HL-60 (cell line): ENCODE data around the gene SUN1.

Source experiments
- DNase-seq, 2 experiments: peaks; one replicate each; pipeline ENCODE4 v3.0.0-alpha.2; 2010 to 2020; ENCODE audit warnings: low read depth in 1 of 2, low spot score in 1 of 2
- H3K27ac ChIP-seq: fragments of 250-450 bp; sonication (Bioruptor Pico); replicated peaks from 2 replicates; pipeline ENCODE4 v1.5.1; 2020; ENCODE audit warnings: mild to moderate bottlenecking, moderate library complexity
- H3K27me3 ChIP-seq: fragments of 250-450 bp; sonication (Bioruptor Pico); 2 replicates; pipeline ENCODE4 v1.5.1; 2021; ENCODE audit warnings: mild to moderate bottlenecking, moderate library complexity; ENCODE audit not compliant: insufficient read depth, poor library complexity, severe bottlenecking
- H3K4me3 ChIP-seq: replicated peaks from 2 replicates; pipeline ENCODE4 v1.5.1; 2011; ENCODE audit warnings: mild to moderate bottlenecking, control low read depth, low read length; ENCODE audit not compliant: insufficient read depth
- GABPA ChIP-seq: IDR thresholded peaks from 2 replicates; pipeline ENCODE4 v1.6.1; 2012; ENCODE audit warnings: low read depth
- POLR2AphosphoS5 ChIP-seq: IDR thresholded peaks from 2 replicates; pipeline ENCODE4 v1.6.1; 2012; ENCODE audit warnings: low read depth
- REST ChIP-seq: IDR thresholded peaks from 2 replicates; pipeline ENCODE4 v1.6.1; 2012; ENCODE audit warnings: low read depth; ENCODE audit not compliant: insufficient replicate concordance
- SPI1 ChIP-seq: IDR thresholded peaks from 2 replicates; pipeline ENCODE4 v1.6.1; 2012; ENCODE audit warnings: low read depth, mild to moderate bottlenecking, borderline replicate concordance
- TF ChIP-seq, protein P1 (sequence below): IDR thresholded peaks from one replicate; pipeline ENCODE4 v1.5.1; 2011; ENCODE audit warnings: low read length, control low read depth, inconsistent platforms; ENCODE audit not compliant: insufficient read depth

SUN1 gene

GRCh38 chr7:875051-875450 is 42.8 kb downstream of the SUN1 start:
- no peak for DNase-seq
- H3K27me3 ChIP-seq = no peaks in the 10 kb centered on the region
- TF ChIP-seq REST (no peak), POLR2AphosphoS5 (no peak), GABPA (no peak), SPI1 (no peak)
- TF ChIP-seq, protein P1, sequence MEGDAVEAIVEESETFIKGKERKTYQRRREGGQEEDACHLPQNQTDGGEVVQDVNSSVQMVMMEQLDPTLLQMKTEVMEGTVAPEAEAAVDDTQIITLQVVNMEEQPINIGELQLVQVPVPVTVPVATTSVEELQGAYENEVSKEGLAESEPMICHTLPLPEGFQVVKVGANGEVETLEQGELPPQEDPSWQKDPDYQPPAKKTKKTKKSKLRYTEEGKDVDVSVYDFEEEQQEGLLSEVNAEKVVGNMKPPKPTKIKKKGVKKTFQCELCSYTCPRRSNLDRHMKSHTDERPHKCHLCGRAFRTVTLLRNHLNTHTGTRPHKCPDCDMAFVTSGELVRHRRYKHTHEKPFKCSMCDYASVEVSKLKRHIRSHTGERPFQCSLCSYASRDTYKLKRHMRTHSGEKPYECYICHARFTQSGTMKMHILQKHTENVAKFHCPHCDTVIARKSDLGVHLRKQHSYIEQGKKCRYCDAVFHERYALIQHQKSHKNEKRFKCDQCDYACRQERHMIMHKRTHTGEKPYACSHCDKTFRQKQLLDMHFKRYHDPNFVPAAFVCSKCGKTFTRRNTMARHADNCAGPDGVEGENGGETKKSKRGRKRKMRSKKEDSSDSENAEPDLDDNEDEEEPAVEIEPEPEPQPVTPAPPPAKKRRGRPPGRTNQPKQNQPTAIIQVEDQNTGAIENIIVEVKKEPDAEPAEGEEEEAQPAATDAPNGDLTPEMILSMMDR = no peak
- no peak overlapping the region for H3K27ac ChIP-seq
- no peak overlapping the region for H3K4me3 ChIP-seq

DNA sequence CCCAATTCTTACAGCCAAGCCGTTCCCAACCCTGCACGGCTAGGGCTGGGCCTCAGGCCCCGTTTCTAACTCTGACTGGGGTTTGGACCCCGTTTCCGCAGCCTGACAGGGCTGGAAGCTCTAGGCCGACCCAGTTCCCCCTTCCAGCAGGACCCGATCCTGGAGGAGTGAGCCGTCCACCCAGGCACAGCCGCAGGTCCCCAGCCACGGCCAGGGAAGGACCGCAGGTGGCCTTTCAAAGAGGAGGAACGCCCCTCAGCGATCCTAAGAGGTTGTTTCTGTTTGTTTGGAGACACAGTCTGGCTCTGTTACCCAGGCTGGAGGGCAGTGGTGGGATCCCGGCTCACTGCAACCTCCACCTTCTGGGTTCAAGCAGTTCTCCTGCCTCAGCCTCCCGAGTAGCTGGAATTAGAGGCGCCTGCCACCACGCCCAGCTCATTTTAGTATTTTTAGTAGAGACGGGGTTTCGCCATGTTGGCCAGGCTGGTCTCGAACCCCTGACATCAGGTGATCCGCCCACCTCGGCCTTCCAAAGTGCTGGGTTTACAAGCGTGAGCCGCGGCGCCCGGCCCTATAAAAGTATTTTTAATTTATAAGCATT is 43.3 kb downstream of the SUN1 start:
- H3K27me3 ChIP-seq = no peaks in the 10 kb centered on the region
- peak overlapping the region; percentile 25 for H3K4me3 ChIP-seq

More for the DNA sequence above, 43.3 kb downstream of the SUN1 start:
- no peak for DNase-seq
- peak overlapping the region; percentile 68 for H3K27ac ChIP-seq
- TF ChIP-seq GABPA = no peak
- no peak for TF ChIP-seq POLR2AphosphoS5
- no peak for TF ChIP-seq SPI1
- no peak for TF ChIP-seq REST
- TF ChIP-seq, protein P1 = no peak
